Trophoblast cell (in vitro differentiated cells and primary cell): ENCODE measurements around the gene SSPN.
A peak's percentile ranks its signal among the peaks of the same experiment; 100 is the strongest.

ENCODE experiments used
- DNase-seq, 2 donors: peaks; one replicate each; pipeline ENCODE4 v3.0.0-alpha.2; 2016
- H2AFZ ChIP-seq: 2 replicates; pipeline ENCODE4 v1.6.1; 2013; ENCODE audit warnings: low read length, moderate library complexity, mild to moderate bottlenecking; ENCODE audit not compliant: insufficient read depth, poor library complexity
- H2AK5ac ChIP-seq: 2 replicates; pipeline ENCODE4 v1.6.1; 2013; ENCODE audit warnings: mild to moderate bottlenecking, low read length
- H2BK120ac ChIP-seq: 2 replicates; pipeline ENCODE4 v1.6.1; 2013; ENCODE audit warnings: low read length, mild to moderate bottlenecking, moderate library complexity; ENCODE audit not compliant: insufficient read depth, poor library complexity
- H2BK12ac ChIP-seq: 2 replicates; pipeline ENCODE4 v1.6.1; 2013; ENCODE audit warnings: mild to moderate bottlenecking, low read length, moderate library complexity
- H2BK5ac ChIP-seq: 2 replicates; pipeline ENCODE4 v1.6.1; 2013; ENCODE audit warnings: low read length, low read depth, moderate library complexity, mild to moderate bottlenecking; ENCODE audit not compliant: poor library complexity
- H3K14ac ChIP-seq: 2 replicates; pipeline ENCODE4 v1.6.1; 2013; ENCODE audit warnings: mild to moderate bottlenecking, low read length
- H3K18ac ChIP-seq: 2 replicates; pipeline ENCODE4 v1.6.1; 2013; ENCODE audit warnings: mild to moderate bottlenecking, low read length
- H3K23ac ChIP-seq: 2 replicates; pipeline ENCODE4 v1.6.1; 2013; ENCODE audit warnings: low read length
- H3K27ac ChIP-seq: 2 replicates; pipeline ENCODE4 v1.5.1; 2013; ENCODE audit warnings: low read depth, mild to moderate bottlenecking, inconsistent platforms, low read length, moderate library complexity
- H3K27me3 ChIP-seq: 2 replicates; pipeline ENCODE4 v1.6.1; 2013; ENCODE audit warnings: inconsistent platforms, mild to moderate bottlenecking, low read length, moderate library complexity; ENCODE audit not compliant: insufficient read depth
- H3K36me3 ChIP-seq, 2 experiments: 1 replicate in 1 of 2; 2 replicates in 1 of 2; pipeline ENCODE4 v1.6.1; 2013; ENCODE audit warnings: low read length in 2 of 2, mild to moderate bottlenecking in 2 of 2, moderate library complexity in 1 of 2; ENCODE audit not compliant: insufficient read depth in 2 of 2, control insufficient read depth in 1 of 2
- H3K4ac ChIP-seq: 2 replicates; pipeline ENCODE4 v1.6.1; 2013; ENCODE audit warnings: low read depth, mild to moderate bottlenecking, low read length, moderate library complexity
- H3K4me1 ChIP-seq, 2 experiments: 1 replicate in 1 of 2; 2 replicates in 1 of 2; pipeline ENCODE4 v1.6.1; 2013; ENCODE audit warnings: low read length in 2 of 2, mild to moderate bottlenecking in 2 of 2, moderate library complexity in 1 of 2; ENCODE audit not compliant: insufficient read depth in 2 of 2, control insufficient read depth in 1 of 2
- H3K4me2 ChIP-seq: 2 replicates; pipeline ENCODE4 v1.6.1; 2013; ENCODE audit warnings: inconsistent platforms, mild to moderate bottlenecking, low read length, moderate library complexity
- H3K4me3 ChIP-seq: 2 replicates; pipeline ENCODE4 v1.5.1; 2013; ENCODE audit warnings: mild to moderate bottlenecking, low read depth, low read length, inconsistent platforms
- H3K79me1 ChIP-seq: one replicate; pipeline ENCODE4 v1.6.1; 2013; ENCODE audit warnings: low read length
- H3K79me2 ChIP-seq: 2 replicates; pipeline ENCODE4 v1.6.1; 2013; ENCODE audit warnings: low read length, mild to moderate bottlenecking; ENCODE audit not compliant: control insufficient read depth, insufficient read depth, poor library complexity
- H3K9ac ChIP-seq: 2 replicates; pipeline ENCODE4 v1.6.1; 2013; ENCODE audit warnings: mild to moderate bottlenecking, low read length
- H3K9me3 ChIP-seq: 2 replicates; pipeline ENCODE4 v1.6.1; 2013; ENCODE audit warnings: low read depth, mild to moderate bottlenecking, control low read depth, inconsistent platforms, low read length; ENCODE audit not compliant: insufficient read depth
- H4K12ac ChIP-seq: 2 replicates; pipeline ENCODE4 v1.6.1; 2013; ENCODE audit warnings: low read depth, mild to moderate bottlenecking, low read length, moderate library complexity
- H4K8ac ChIP-seq: 2 replicates; pipeline ENCODE4 v1.6.1; 2013; ENCODE audit warnings: low read depth, mild to moderate bottlenecking, low read length, moderate library complexity
- H4K91ac ChIP-seq: one replicate; pipeline ENCODE4 v1.6.1; 2013; ENCODE audit warnings: low read depth, mild to moderate bottlenecking, low read length, moderate library complexity
- WGBS: extraction: QIAGEN DNeasy Blood & Tissue Kit; methylation state at CpG from one replicate; pipeline ENCODE4 v1.1.7; 2013; ENCODE audit warnings: missing lambda C conversion rate; ENCODE audit not compliant: insufficient read length, insufficient coverage; ENCODE audit errors: extremely low coverage; 5-methylcytosine and 5-hydroxymethylcytosine counted together

Gene SSPN

GRCh38 chr12:26187014-26187798, 8.2 kb upstream of the SSPN start:
- H3K4ac ChIP-seq, result no peak overlapping the region
- no peak overlapping the region for H4K8ac ChIP-seq
- no peaks in the 10 kb centered on the region for H3K79me2 ChIP-seq
- no peak overlapping the region for H3K9ac ChIP-seq
- WGBS, result no CpG with 5 or more reads among the region's 8 CpGs
- peak in 1 of 2 donors; percentile 20 for DNase-seq
- H2BK5ac ChIP-seq, result no peak overlapping the region
- H3K23ac ChIP-seq, result no peak overlapping the region
- no peak overlapping the region for H4K91ac ChIP-seq
- H3K18ac ChIP-seq, result no peak overlapping the region
- no peak overlapping the region for H3K4me3 ChIP-seq
- H3K79me1 ChIP-seq, result no peaks in the 10 kb centered on the region
- H4K12ac ChIP-seq, result no peak overlapping the region
- H3K27me3 ChIP-seq, result no peaks in the 10 kb centered on the region
- no peak overlapping the region for H2BK12ac ChIP-seq
- no peak overlapping the region for H2AFZ ChIP-seq
- no peak overlapping the region for H3K4me2 ChIP-seq
- peaks cover 8% of the 10 kb centered on the region in 2 experiments for H3K4me1 ChIP-seq
- H2AK5ac ChIP-seq, result no peak overlapping the region
- no peak overlapping the region for H3K27ac ChIP-seq
- no peak overlapping the region for H2BK120ac ChIP-seq
- H3K36me3 ChIP-seq, result no peaks in the 10 kb centered on the region
- no peak overlapping the region for H3K14ac ChIP-seq
- no peaks in the 10 kb centered on the region for H3K9me3 ChIP-seq

GRCh38 chr12:26188127-26188526, 7.2 kb upstream of the SSPN start:
- Histone ChIP-seq H3K4me3 (no peak overlapping the region), H3K4me1 (peaks cover 8% of the 10 kb centered on the region in 2 experiments), H3K79me2 (no peaks in the 10 kb centered on the region), H3K27me3 (no peaks in the 10 kb centered on the region), H3K23ac (no peak overlapping the region), H3K36me3 (no peaks in the 10 kb centered on the region), H3K9me3 (no peaks in the 10 kb centered on the region), H2BK120ac (no peak overlapping the region), H3K18ac (no peak overlapping the region), H2AFZ (no peak overlapping the region), H2BK5ac (no peak overlapping the region), H3K4ac (no peak overlapping the region), H3K9ac (no peak overlapping the region), H2BK12ac (no peak overlapping the region), H3K4me2 (no peak overlapping the region), H4K91ac (no peak overlapping the region), H4K12ac (no peak overlapping the region), H4K8ac (no peak overlapping the region), H3K27ac (no peak overlapping the region), H2AK5ac (no peak overlapping the region), H3K79me1 (no peaks in the 10 kb centered on the region), H3K14ac (no peak overlapping the region)
- DNase-seq, result peak; percentile 33 to 44
- no CpG with 5 or more reads among the region's 1 CpG for WGBS

GRCh38 chr12:26188641-26189040, 6.7 kb upstream of the SSPN start:
- Histone ChIP-seq H4K91ac (no peak overlapping the region), H3K36me3 (no peaks in the 10 kb centered on the region), H3K9me3 (no peaks in the 10 kb centered on the region), H3K4me3 (no peak overlapping the region), H2BK120ac (no peak overlapping the region), H3K79me1 (no peaks in the 10 kb centered on the region), H4K12ac (no peak overlapping the region), H3K27ac (no peak overlapping the region), H2BK12ac (no peak overlapping the region), H2AFZ (no peak overlapping the region), H4K8ac (no peak overlapping the region), H2BK5ac (no peak overlapping the region), H3K4ac (no peak overlapping the region), H3K4me2 (no peak overlapping the region), H3K23ac (no peak overlapping the region), H2AK5ac (no peak overlapping the region), H3K14ac (no peak overlapping the region), H3K9ac (no peak overlapping the region), H3K18ac (no peak overlapping the region), H3K79me2 (no peaks in the 10 kb centered on the region), H3K27me3 (no peaks in the 10 kb centered on the region), H3K4me1 (peaks cover 8% of the 10 kb centered on the region in 2 experiments)
- peak; percentile 71 to 79 for DNase-seq
- no CpG with 5 or more reads among the region's 2 CpGs for WGBS

GRCh38 chr12:26192142-26192541, 3.2 kb upstream of the SSPN start:
- DNase-seq, result no peak
- peaks cover 4% of the 10 kb centered on the region for H3K79me2 ChIP-seq
- no peak overlapping the region for H3K27ac ChIP-seq
- H3K23ac ChIP-seq, result no peak overlapping the region
- H4K12ac ChIP-seq, result no peak overlapping the region
- peaks cover 3% of the 10 kb centered on the region for H3K27me3 ChIP-seq
- H3K14ac ChIP-seq, result no peak overlapping the region
- H3K18ac ChIP-seq, result no peak overlapping the region
- no peak overlapping the region for H2AK5ac ChIP-seq
- H3K4me3 ChIP-seq, result no peak overlapping the region
- H3K36me3 ChIP-seq, result no peaks in the 10 kb centered on the region
- H3K9me3 ChIP-seq, result peaks cover 1% of the 10 kb centered on the region
- no peak overlapping the region for H3K9ac ChIP-seq
- peaks cover 0 to 4% of the 10 kb centered on the region in 2 experiments for H3K4me1 ChIP-seq
- H2BK12ac ChIP-seq, result no peak overlapping the region
- peaks cover 2% of the 10 kb centered on the region for H3K79me1 ChIP-seq
- no peak overlapping the region for H4K91ac ChIP-seq
- H2BK5ac ChIP-seq, result no peak overlapping the region
- H3K4ac ChIP-seq, result no peak overlapping the region
- no peak overlapping the region for H2BK120ac ChIP-seq
- no peak overlapping the region for H4K8ac ChIP-seq
- WGBS, result no CpG with 5 or more reads among the region's 3 CpGs
- no peak overlapping the region for H2AFZ ChIP-seq
- no peak overlapping the region for H3K4me2 ChIP-seq
